ENCODE results near the gene FUBP3. TPM values are rescaled to one million over a fixed set of nuclear protein-coding genes. Genes with fewer than 3 reads are reported as not detected.

The FUBP3 gene
- total and polyA plus RNA-seq, 3 donors from 2014 or later, result 59.4 to 88.7 (median 85.3) TPM

DNA sequence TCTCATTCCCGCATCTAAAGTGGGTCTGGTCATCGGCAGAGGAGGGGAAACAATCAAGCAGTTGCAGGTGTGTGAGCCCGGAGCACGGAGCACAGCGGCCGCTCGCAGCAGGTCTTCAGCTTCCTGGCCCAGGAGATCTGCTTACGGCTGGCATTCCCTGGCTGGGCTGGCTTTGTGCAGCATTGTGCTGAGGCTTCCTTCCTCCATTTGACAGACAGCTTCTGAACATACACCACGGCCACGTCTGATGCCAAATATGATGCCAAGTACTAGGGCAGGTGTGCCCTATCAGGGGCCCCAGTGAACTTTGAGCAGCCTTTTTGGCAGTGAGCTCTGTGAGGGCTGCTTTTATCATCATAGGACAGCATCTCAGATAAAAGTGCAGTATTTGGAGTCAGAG, 37.1 kb downstream of the FUBP3 start:
- peaks cover under 1% of the 10 kb centered on the region for H3K4me1 ChIP-seq
- H3K27me3 ChIP-seq, result no peaks in the 10 kb centered on the region
- intact Hi-C loops (cut with DNase I; ENCODE audit: low total_unique reads), result no loop called here
- H3K9me3 ChIP-seq, result no peaks in the 10 kb centered on the region
- H3K4me3 ChIP-seq, result no peak overlapping the region
- H3K36me3 ChIP-seq (ENCODE audit: low read depth, missing control alignments), result no peaks in the 10 kb centered on the region
- H3K27ac ChIP-seq, result no peak overlapping the region
- 89 to 91% methylated on average over 7 to 10 of the region's 10 CpGs for WGBS, 2 donors
- DNase-seq, result no peak
- TF ChIP-seq POLR2A (IDR thresholded peaks at IDR 0.05), result no peak

DNA sequence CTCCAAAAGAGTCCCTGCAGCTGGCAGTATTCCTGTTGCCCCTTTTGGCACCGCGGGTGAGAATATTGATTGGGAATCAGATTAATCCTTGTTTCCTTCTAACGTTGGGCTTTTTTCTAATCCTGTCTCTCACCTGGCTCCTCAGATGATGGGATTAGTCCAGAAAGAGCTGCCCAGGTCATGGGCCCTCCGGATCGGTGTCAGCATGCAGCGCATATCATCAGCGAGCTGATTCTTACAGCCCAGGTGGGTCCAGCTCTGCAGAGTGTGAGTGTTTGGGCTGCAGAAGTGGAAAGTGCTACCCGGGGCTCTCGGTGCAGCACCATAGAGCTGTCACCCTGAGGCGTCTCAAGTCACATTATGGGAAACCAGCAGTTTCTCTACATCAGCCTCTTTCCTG, 44.1 kb downstream of the FUBP3 start:
- H3K36me3 ChIP-seq (ENCODE audit: low read depth, missing control alignments), result peaks cover 4% of the 10 kb centered on the region
- H3K4me3 ChIP-seq, result no peak overlapping the region
- no peak for DNase-seq
- no peak overlapping the region for H3K27ac ChIP-seq
- H3K9me3 ChIP-seq, result no peaks in the 10 kb centered on the region
- intact Hi-C loops (cut with DNase I; ENCODE audit: low total_unique reads), result no loop called here
- 90 to 91% methylated on average over 10 of the region's 10 CpGs for WGBS, 2 donors
- TF ChIP-seq, protein P1, sequence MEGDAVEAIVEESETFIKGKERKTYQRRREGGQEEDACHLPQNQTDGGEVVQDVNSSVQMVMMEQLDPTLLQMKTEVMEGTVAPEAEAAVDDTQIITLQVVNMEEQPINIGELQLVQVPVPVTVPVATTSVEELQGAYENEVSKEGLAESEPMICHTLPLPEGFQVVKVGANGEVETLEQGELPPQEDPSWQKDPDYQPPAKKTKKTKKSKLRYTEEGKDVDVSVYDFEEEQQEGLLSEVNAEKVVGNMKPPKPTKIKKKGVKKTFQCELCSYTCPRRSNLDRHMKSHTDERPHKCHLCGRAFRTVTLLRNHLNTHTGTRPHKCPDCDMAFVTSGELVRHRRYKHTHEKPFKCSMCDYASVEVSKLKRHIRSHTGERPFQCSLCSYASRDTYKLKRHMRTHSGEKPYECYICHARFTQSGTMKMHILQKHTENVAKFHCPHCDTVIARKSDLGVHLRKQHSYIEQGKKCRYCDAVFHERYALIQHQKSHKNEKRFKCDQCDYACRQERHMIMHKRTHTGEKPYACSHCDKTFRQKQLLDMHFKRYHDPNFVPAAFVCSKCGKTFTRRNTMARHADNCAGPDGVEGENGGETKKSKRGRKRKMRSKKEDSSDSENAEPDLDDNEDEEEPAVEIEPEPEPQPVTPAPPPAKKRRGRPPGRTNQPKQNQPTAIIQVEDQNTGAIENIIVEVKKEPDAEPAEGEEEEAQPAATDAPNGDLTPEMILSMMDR (IDR thresholded peaks at IDR 0.05), result no peak
- no peak for TF ChIP-seq POLR2A (IDR thresholded peaks at IDR 0.05)
- H3K4me1 ChIP-seq, result no peaks in the 10 kb centered on the region
- no peaks in the 10 kb centered on the region for H3K27me3 ChIP-seq

DNA sequence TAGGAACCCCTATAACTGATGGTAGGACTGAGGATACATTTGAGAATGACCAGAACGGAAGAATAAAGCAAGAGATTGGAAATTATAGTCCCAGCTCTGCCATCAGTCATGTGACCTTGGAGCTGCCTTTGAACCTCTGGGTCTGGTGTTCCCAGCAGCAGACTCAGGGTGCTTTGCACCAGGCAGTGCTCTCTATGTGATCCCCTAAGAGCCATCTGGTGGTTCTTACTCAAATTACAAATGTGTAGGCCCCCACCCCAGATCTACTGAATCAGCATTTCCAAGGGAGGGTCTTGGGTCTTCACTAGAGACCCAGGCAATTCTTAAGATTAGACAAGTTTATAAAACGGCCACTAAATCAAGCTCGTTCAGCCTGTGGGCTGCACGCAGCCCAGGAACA, 44.8 kb downstream of the FUBP3 start:
- H3K4me1 ChIP-seq, result no peaks in the 10 kb centered on the region
- H3K4me3 ChIP-seq, result no peak overlapping the region
- H3K27me3 ChIP-seq, result no peaks in the 10 kb centered on the region
- TF ChIP-seq, protein P1 (IDR thresholded peaks at IDR 0.05), result no peak
- TF ChIP-seq POLR2A (IDR thresholded peaks at IDR 0.05), result no peak
- no peak for DNase-seq
- H3K36me3 ChIP-seq (ENCODE audit: low read depth, missing control alignments), result peaks cover 4% of the 10 kb centered on the region
- no peaks in the 10 kb centered on the region for H3K9me3 ChIP-seq
- intact Hi-C loops (cut with DNase I; ENCODE audit: low total_unique reads), result no loop called here
- H3K27ac ChIP-seq, result no peak overlapping the region
- WGBS, 2 donors, result 87 to 92% methylated on average over 4 of the region's 4 CpGs

- Histone ChIP-seq H3K4me3 (no peak overlapping the region), H3K27me3 (no peaks in the 10 kb centered on the region), H3K27ac (no peak overlapping the region), H3K4me1 (no peaks in the 10 kb centered on the region), H3K9me3 (no peaks in the 10 kb centered on the region), H3K36me3 (ENCODE audit: low read depth, missing control alignments) (peaks cover 4% of the 10 kb centered on the region)
- WGBS, 2 donors, result 71 to 73% methylated on average over 14 to 21 of the region's 21 CpGs
- intact Hi-C loops (cut with DNase I; ENCODE audit: low total_unique reads), result no loop called here
- DNase-seq, result peak; percentile 72
- TF ChIP-seq, protein P1 (IDR thresholded peaks at IDR 0.05), result no peak
- no peak for TF ChIP-seq POLR2A (IDR thresholded peaks at IDR 0.05)
Measured at GRCh38 chr9:130626249-130626996, 47.0 kb downstream of the FUBP3 start.

DNA sequence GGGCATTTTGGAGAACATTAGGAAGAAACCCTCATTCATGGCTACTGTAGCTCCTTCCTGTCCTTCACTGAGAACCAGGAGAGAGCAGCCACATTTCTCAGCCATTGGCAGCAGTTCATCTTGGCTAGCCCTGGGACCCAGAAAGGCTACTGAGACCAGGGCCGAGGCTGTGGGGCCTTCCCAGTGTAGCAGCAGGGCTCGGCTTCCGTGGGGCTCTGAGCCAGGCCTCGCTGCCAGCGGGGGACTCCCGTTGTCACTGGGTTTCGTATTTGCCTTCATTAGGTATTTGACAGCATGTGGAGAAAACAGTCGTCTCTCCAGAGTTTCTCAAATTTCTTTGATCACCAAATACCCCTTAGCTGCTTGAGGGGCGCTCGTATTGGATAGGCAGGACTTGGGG, 47.7 kb downstream of the FUBP3 start:
- peaks cover 4% of the 10 kb centered on the region for H3K36me3 ChIP-seq (ENCODE audit: low read depth, missing control alignments)
- no peak overlapping the region for H3K27ac ChIP-seq
- intact Hi-C loops (cut with DNase I; ENCODE audit: low total_unique reads), result no loop called here
- no peaks in the 10 kb centered on the region for H3K27me3 ChIP-seq
- TF ChIP-seq, protein P1 (IDR thresholded peaks at IDR 0.05), result no peak
- TF ChIP-seq POLR2A (IDR thresholded peaks at IDR 0.05), result no peak
- 71 to 83% methylated on average over 3 to 10 of the region's 10 CpGs for WGBS, 2 donors
- no peaks in the 10 kb centered on the region for H3K4me1 ChIP-seq
- no peak overlapping the region for H3K4me3 ChIP-seq
- no peaks in the 10 kb centered on the region for H3K9me3 ChIP-seq
- DNase-seq, result no peak
